ENCODE results near the gene FAIM2. TPM values are rescaled to one million over a fixed set of nuclear protein-coding genes. Genes with fewer than 3 reads are reported as not detected.

The FAIM2 gene
- total and polyA plus RNA-seq, 2 experiments from 2014 or later, result 0.06 to 0.49 TPM

- TF ChIP-seq, protein P1, sequence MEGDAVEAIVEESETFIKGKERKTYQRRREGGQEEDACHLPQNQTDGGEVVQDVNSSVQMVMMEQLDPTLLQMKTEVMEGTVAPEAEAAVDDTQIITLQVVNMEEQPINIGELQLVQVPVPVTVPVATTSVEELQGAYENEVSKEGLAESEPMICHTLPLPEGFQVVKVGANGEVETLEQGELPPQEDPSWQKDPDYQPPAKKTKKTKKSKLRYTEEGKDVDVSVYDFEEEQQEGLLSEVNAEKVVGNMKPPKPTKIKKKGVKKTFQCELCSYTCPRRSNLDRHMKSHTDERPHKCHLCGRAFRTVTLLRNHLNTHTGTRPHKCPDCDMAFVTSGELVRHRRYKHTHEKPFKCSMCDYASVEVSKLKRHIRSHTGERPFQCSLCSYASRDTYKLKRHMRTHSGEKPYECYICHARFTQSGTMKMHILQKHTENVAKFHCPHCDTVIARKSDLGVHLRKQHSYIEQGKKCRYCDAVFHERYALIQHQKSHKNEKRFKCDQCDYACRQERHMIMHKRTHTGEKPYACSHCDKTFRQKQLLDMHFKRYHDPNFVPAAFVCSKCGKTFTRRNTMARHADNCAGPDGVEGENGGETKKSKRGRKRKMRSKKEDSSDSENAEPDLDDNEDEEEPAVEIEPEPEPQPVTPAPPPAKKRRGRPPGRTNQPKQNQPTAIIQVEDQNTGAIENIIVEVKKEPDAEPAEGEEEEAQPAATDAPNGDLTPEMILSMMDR (IDR thresholded peaks at IDR 0.05; ENCODE audit: low read depth, low read length), result no peak
- no peak for DNase-seq (ENCODE audit: low read depth in 1 of 2, low spot score in 1 of 2)
- no peaks in the 10 kb centered on the region for H3K36me3 ChIP-seq
- no peak overlapping the region for H3K27ac ChIP-seq
- no peaks in the 10 kb centered on the region for H3K9me3 ChIP-seq (ENCODE audit: low read depth)
- no peaks in the 10 kb centered on the region for H3K27me3 ChIP-seq
- peaks cover 5% of the 10 kb centered on the region for H3K4me1 ChIP-seq (ENCODE audit: low read depth)
- no peak overlapping the region for H3K4me3 ChIP-seq
Observed at GRCh38 chr12:49921299-49921698, 17.6 kb upstream of the FAIM2 start.

GRCh38 chr12:49920915-49921286 lies 17.2 kb upstream of the FAIM2 start:
- Histone ChIP-seq H3K9me3 (ENCODE audit: low read depth) (no peaks in the 10 kb centered on the region), H3K27ac (no peak overlapping the region), H3K4me3 (no peak overlapping the region), H3K36me3 (no peaks in the 10 kb centered on the region), H3K27me3 (no peaks in the 10 kb centered on the region), H3K4me1 (ENCODE audit: low read depth) (peaks cover 5% of the 10 kb centered on the region)
- no peak for DNase-seq (ENCODE audit: low read depth in 1 of 2, low spot score in 1 of 2)
- TF ChIP-seq, protein P1 (IDR thresholded peaks at IDR 0.05; ENCODE audit: low read depth, low read length), result no peak

DNA sequence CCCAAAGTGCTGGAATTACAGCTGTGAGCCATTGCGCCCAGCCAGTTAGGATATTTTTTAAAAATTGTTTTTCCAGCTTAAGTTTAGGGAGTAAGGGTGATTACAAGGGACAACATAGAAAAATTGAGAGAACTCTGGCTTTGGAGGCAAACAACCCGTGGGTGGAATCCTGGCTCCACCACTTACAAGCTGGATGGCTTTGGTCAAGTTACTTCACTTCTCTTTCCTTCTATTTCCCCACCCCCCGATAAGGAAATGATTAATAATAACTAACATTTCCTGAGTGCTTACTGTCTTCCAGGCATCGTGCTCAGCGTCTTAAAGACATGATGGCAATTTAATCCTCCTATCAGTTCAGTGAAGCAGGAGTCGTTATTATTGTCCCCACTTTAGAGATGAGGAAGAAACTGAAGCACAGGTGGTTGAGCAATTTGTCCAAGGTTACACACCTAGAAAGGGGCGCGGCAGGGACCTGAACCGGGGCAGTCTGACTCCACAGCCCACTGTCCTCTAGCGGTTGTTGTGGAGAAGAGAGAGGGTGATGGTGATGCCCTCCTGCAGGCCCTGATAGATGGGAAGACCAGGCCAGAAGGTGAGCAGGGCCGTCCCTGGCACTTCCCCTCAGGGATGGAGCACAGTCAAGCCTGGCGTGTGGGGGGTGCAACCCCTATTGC lies 16.7 kb upstream of the FAIM2 start:
- Histone ChIP-seq H3K9me3 (ENCODE audit: low read depth) (no peaks in the 10 kb centered on the region), H3K27me3 (no peaks in the 10 kb centered on the region), H3K27ac (no peak overlapping the region), H3K36me3 (no peaks in the 10 kb centered on the region), H3K4me1 (ENCODE audit: low read depth) (peaks cover 5% of the 10 kb centered on the region), H3K4me3 (no peak overlapping the region)
- TF ChIP-seq, protein P1 (IDR thresholded peaks at IDR 0.05; ENCODE audit: low read depth, low read length), result peak; percentile 16
- peak in 1 of 2 donors; percentile 91 for DNase-seq (ENCODE audit: low read depth in 1 of 2, low spot score in 1 of 2)

GRCh38 chr12:49917788-49918173 lies 14.1 kb upstream of the FAIM2 start:
- Histone ChIP-seq H3K27me3 (no peaks in the 10 kb centered on the region), H3K9me3 (ENCODE audit: low read depth) (no peaks in the 10 kb centered on the region), H3K27ac (no peak overlapping the region), H3K4me1 (ENCODE audit: low read depth) (peaks cover 10% of the 10 kb centered on the region), H3K36me3 (no peaks in the 10 kb centered on the region), H3K4me3 (no peak overlapping the region)
- DNase-seq (ENCODE audit: low read depth in 1 of 2, low spot score in 1 of 2), result no peak
- TF ChIP-seq, protein P1 (IDR thresholded peaks at IDR 0.05; ENCODE audit: low read depth, low read length), result no peak

DNA sequence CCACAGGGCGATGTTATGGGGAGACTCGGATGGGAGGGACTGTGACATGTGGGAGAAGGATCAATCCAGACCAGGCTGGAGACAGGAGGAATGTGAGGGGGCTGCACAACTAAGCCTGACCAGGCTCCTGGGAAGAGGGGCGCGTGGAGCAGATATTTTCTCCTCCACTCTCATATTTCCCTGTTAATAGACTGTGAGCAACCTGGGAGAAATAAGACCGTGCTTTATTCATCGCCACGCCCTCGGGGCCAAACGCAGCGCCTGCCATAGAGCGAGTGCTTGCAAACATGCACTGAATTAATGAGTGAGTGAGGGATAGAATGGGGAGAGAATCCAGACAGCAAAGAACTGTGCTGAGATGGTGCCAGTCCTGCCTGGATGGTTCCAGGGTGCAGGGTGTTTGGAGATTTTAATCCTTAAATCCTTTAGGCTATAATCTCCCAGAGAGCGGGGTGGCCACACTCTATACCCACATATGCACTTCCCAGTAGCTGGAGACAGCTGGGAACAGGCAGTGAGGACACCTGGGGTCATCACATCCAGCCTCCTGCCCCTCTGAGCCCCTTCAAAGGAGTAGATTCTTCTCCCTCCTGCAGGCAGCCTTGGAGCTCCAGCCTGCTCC lies 13.6 kb upstream of the FAIM2 start:
- TF ChIP-seq, protein P1 (IDR thresholded peaks at IDR 0.05; ENCODE audit: low read depth, low read length), result no peak
- no peaks in the 10 kb centered on the region for H3K9me3 ChIP-seq (ENCODE audit: low read depth)
- peaks cover 10% of the 10 kb centered on the region for H3K4me1 ChIP-seq (ENCODE audit: low read depth)
- no peak overlapping the region for H3K4me3 ChIP-seq
- no peaks in the 10 kb centered on the region for H3K27me3 ChIP-seq
- no peaks in the 10 kb centered on the region for H3K36me3 ChIP-seq
- DNase-seq (ENCODE audit: low read depth in 1 of 2, low spot score in 1 of 2), result no peak
- H3K27ac ChIP-seq, result no peak overlapping the region
